22Rv1 (cell line): ENCODE data around the gene TTYH2.

ENCODE experiments used
- H3K27ac ChIP-seq: fragments of 450-650 bp; 2 replicates; pipeline ENCODE4 v1.5.1; 2017
- CTCF ChIP-seq: fragments of 450-650 bp; IDR thresholded peaks from 2 replicates; pipeline ENCODE4 v1.5.1; 2017; ENCODE audit warnings: mild to moderate bottlenecking
- ZFX ChIP-seq: fragments of 450-650 bp; IDR thresholded peaks from 2 replicates; pipeline ENCODE4 v1.6.1; 2017; ENCODE audit warnings: antibody characterized with exemption, borderline replicate concordance

Gene TTYH2

GRCh38 chr17:74270333-74270732, 57.0 kb downstream of the TTYH2 start:
- no peak for TF ChIP-seq ZFX
- no peak overlapping the region for H3K27ac ChIP-seq

GRCh38 chr17:74271281-74271680, 57.9 kb downstream of the TTYH2 start:
- H3K27ac ChIP-seq: no peak overlapping the region
- no peak for TF ChIP-seq CTCF
- TF ChIP-seq ZFX: no peak

GRCh38 chr17:74271901-74272561, 58.7 kb downstream of the TTYH2 start:
- no peak overlapping the region for H3K27ac ChIP-seq
- no peak for TF ChIP-seq CTCF
- no peak for TF ChIP-seq ZFX

GRCh38 chr17:74272731-74273201, 59.4 kb downstream of the TTYH2 start:
- no peak for TF ChIP-seq CTCF
- no peak for TF ChIP-seq ZFX
- H3K27ac ChIP-seq: no peak overlapping the region

GRCh38 chr17:74274060-74274708, 60.8 kb downstream of the TTYH2 start, which contains the start of gene DNAI2:
TSS of gene DNAI2 (plus strand) at chr17:74274234. CDS start at chr17:74281818, 7,584 bp downstream.
- no peak within 1 kb of the TSS for H3K27ac ChIP-seq
- TF ChIP-seq CTCF (no peak), ZFX (no peak)

GRCh38 chr17:74274709-74275340, 61.5 kb downstream of the TTYH2 start:
- TF ChIP-seq ZFX: no peak
- TF ChIP-seq CTCF: no peak
- H3K27ac ChIP-seq: no peak overlapping the region

- H3K27ac ChIP-seq: no peak overlapping the region
- TF ChIP-seq ZFX (no peak), CTCF (no peak)
Measured at GRCh38 chr17:74276051-74276476, 62.7 kb downstream of the TTYH2 start.
